ENCODE data around the gene MYO5C.
"Not testable (repeated sequence)": the region's sequence is repeated elsewhere in the genome, so short reads cannot be mapped to it uniquely, and the experiment has no call there.

Gene MYO5C

DNA sequence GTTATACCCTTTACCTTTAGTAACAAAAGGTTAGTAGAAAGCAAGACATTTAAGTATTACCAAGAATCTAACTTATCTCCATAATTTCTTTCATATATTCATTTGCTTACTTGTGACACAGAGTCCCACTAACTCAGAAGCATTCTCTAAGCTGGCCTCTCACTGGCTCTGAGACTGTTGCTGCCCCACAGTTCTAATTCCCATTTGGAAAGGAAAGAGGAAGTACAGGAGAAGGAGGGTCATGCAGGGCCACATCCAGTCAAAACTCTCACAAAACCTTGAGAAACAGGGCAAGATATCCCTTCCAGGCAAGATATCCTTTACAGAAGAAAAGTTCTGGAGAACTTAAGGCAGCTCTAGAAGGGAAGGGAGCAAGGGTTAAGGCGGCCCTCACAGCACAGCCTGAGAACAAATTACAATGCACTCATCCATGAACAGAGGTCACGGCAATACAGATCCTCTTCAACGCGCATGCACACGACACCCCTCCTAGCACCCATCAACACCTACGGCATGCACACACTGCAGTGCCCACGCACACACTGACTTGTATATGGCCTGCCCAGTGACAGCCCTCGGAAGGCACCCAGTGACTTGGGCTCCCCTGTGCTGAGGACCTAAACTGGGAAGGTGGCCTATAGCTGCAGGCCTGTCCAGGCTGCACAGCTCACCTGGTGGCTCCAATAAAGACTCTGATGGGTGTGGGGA lies 13.0 kb upstream of the MYO5C start:
- DNase-seq (ENCODE audit: low read depth in 2 of 2), result no peak

DNA sequence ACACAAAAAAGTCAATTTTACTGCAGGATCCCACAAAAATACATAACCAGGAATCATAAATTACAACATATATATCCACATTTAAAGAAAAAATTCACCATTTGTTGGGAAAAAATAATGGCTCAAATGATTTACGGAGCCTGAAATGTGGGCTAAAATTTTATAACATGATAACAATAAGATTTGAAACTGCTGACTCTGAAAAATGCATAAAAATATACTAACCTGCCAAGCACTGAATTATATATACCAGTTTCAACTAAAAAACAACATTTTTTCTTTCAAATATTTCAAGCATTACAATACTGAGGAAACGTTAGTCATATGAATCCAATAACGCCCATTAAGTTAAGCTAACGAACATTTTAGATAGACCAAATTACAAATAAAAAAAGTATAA lies 12.2 kb upstream of the MYO5C start:
- no peak for DNase-seq (ENCODE audit: low read depth in 2 of 2)

DNA sequence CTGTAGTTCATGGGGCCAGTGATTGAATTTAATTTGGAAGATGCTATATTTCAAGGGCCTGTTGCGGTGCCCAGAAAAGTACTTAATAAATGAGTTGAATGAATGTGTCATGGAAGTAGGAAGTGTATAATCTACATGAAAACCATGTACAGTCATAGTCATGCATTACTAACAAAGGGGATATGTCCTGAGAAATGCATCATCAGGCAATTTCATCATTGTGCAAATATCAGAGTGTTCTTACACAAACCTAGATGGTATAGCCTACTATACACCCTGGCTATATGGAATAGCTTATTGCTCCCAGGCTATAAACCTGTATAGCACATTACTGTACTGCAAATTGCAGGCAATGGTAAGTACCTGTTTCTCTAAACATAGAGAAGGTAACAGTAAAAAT lies 10.7 kb upstream of the MYO5C start:
- no peak for DNase-seq (ENCODE audit: low read depth in 2 of 2)

DNA sequence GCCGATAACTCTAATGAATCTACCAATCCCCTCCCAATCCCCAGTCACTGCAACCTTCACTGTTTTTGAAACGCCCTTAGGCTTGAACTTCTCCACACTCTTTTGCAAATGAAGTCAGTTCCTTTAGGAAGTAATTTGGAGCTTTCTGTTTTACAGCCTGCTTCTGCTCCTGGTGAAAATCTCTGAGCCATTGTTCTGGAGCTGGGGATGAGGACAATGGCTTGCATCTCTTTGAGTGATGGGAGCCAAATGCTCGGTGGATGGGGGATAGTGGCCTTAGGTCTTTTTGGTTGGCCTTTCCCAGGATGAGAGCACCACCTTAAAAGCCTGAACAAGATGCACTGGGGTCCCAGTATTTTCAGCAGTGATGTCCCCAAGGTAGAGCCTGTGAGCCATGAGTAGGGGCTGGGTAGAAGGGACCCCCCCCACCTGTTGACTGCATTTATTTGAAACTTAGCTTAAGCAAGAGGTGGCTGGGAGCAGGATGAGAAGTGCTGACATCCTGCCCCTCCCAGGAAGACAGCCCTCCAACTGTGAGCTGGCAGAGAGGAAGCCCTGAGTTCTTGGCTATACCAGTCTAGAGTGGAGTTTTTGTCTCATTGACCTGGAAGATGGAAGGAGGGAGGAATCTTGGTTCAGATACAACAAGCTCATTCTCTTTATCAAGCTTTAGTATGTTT lies 7.6 kb upstream of the MYO5C start:
- DNase-seq (ENCODE audit: low read depth in 2 of 2), result no peak

DNA sequence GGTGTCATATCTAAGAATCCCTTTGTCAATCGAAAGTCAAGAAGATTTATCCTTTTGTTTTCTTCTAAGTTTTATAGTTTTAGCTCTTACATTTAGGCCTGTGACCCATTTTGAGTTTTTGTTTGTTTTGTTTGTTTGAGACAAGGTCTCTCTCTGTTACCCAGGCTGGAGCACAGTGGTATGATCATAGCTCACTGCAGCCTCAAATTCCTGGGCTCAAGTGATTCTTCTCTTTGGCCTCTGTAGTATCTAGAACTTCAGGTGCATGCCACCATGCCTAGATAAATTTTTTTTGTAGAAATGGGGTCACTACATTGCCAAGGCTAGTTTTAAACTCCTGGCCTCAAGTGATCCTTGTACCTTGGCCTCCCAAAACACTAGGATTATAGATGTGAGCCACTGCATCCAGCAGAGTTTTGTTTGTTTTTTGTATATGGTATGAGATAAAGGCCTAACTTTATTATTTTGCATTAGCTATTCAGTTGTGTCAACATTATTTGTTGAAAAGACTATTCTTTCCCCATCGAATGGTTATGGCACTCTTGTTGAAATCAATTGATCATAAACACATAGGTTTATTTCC lies 5.8 kb upstream of the MYO5C start:
- DNase-seq (ENCODE audit: low read depth in 2 of 2), result no peak

DNA sequence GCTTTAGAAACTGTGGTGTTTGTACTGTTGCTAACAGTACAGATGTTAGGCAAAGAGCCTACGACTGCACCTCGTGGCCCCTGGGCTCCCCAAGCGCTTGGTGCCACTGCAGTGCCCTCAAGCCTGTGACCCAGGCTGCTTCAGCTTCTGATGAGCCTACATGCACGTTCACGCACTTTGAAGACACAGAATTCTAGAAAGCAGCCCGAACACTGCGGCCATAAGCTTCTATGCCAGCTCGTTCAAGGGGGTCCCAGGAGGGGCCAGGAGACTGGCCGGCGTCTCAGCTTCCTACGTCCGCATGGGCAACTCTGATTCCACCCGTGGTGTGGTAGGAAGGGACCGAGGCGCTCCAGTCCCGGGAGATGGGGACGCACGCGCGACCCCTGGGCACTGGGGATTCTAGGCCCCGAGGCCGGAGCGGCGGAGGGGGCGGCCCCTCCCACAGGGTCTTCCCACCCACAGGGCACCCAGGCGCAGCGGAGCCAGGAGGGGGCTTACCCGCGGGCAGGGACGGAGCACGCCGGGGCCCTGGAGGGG lies 653 bp downstream of the MYO5C start:
- no peak for DNase-seq (ENCODE audit: low read depth in 2 of 2)

DNA sequence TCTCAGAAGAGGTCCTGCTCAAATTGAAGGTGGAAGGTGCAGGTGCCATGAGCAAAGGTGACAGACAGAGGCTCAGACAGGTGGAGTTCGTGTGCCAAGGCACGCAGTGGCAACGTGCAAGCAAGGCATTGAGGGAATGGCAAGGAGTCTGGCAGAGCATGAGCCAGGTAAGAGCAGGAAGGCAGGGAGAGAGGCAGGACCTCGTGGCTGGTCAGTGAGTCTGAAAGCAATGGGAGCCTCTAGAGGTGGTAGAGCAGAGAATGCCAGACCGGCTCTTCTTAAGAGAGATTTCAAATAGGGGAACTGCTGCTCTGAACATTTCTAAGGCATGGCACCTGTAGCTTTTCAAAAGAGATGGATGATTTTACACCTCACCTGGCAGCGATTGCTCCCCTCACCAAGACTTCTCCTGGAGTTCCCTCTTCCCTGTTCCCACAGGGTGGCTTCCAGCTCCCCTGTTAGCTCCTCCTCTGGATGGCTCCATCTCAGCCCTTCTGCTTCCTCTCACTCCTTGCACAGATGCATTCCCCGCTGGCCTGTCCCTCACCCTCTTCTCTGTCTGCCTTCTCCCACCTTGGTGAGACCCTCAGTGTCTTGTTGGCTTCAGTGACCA lies 2.7 kb downstream of the MYO5C start:
- no peak for DNase-seq (ENCODE audit: low read depth in 2 of 2)

DNA sequence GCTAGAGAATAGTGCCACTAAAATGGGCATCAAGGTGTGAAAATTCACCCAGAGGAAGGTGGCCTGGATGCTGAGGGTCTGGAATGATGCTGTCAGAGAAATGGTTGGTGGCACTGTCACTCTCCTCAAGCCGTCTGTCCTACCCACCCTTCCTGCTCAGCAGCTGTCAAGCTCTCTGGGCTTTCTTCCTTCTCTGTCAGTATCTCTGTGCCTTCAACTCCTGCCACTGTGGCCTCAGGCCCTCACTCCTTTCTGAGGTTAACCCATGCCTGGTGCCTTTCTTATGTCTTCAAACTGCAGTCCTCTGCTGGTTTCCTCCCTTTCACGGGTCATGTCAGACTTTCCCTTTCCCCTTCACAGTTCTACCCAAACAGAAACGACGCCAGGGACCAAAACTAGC lies 4.4 kb downstream of the MYO5C start:
- no peak for DNase-seq (ENCODE audit: low read depth in 2 of 2)

DNA sequence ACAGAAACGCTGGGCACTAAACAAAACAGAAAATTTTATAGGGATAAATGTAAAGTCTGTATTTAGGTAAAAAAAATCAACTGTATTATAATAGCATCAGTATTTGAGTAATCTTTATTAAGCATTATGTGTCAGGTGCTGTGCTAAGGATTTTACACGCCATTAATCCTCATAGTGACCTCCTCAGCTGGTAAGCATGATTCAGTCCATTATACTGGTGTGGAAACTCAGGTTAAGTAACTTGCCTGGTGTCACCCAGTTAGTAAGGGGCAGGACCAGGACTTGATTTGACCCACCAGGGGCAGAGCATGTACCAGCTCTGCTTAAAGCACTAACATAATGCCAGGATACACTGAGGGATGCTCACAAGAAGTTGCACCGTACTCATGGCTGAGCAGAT lies 4.8 kb downstream of the MYO5C start:
- DNase-seq (ENCODE audit: low read depth in 2 of 2), result no peak

DNA sequence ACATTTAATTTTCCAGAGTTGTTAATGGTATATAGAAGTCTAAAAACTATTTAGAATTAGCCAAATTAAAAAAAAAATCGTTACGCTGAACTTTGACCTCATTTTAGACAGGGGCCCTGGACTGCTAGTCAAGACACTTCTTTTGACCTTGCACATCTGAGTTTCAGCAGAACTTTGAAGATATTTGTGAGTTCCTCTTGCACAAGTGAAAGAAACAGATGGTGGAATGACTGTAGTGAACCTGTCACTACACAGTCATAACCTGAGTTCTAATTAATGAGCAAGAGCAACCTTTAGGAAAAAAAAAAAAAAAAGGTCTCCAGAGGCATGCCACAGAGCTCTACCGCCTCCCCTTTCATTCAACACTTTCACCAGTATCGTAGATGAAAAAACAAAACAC lies 5.3 kb downstream of the MYO5C start:
- DNase-seq (ENCODE audit: low read depth in 2 of 2), result no peak

DNA sequence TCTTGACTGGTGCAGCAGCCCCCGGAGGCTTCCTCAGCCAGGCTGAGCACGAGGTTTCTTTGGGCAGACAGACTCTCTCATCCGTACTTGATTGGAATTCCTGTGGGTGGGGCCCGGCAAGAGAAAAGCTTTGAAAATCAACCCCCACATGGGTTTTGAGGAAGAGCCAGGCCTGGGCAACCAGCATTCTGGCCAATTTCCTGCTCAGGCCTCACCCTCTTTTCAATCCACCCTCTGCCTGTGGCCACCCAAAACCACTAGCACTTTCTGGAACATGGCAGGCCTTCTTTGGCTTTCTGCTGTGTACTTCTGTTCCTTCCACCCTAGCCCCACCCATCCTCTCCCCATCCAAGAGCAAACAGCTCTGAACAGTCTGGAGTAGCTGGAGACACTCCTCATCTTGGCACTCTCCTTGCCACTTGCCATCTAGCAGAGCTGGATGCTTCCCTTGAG lies 5.9 kb downstream of the MYO5C start:
- no peak for DNase-seq (ENCODE audit: low read depth in 2 of 2)

DNA sequence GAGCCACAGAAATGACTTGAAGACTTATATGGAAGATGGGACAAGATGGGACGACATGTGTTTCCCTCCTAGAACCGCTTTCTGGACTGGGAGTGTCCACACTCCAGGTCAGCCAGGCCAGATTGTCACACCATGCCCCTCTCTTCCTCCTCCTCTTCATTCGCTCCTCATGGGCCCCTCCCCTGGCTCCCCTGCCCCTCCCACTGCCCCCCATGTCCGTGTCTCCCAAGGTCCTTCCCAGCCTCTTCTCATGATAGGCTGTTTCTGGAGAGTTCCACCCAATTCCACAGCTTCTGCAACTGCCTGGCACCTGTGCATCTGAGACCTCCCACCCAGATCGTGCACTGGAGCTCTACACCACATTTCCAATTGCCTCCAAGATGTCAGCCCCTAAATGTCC lies 6.6 kb downstream of the MYO5C start:
- no peak for DNase-seq (ENCODE audit: low read depth in 2 of 2)

DNA sequence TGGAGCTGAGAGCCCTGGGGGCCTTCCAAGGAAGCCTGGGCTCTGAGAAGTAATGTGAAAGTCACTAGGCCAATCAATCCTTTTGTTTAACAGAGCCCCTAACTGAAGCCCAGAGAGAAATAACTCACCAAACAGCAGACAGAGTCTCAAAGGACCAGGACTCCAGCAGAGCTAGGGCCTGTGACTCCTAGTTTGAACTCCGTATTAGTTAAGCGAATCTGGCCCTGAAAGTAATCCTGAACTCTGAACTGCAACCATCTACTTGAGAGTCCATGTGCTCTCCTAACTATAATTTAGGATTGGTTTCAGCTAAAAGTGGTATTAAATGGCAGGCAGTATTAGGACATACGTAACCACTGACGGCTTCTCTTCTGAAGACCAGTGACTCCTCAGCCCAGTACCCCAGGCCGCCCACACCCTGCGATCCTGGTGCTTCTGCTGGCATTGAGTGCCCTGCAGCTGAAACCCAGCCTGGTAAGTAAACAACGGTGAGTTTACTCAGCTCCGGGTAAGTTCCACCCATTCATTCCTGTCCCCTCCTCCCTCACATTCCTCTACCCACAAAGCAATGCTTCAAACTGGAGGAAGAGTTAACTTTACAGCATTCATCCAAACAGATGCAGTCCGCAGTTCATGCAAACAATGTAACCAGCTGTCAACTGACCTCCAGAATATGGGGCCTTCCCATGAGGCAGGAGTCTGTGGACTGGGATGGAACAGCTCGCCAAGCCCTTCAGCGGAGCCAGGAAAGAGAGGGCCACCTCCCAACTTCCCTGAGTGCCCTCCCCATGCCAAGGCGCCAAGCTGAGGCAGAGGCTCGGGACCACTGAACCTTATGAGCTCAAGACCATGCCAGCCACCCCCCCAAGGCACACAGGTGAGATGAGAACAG lies 7.3 kb downstream of the MYO5C start:
- no peak for DNase-seq (ENCODE audit: low read depth in 2 of 2)

DNA sequence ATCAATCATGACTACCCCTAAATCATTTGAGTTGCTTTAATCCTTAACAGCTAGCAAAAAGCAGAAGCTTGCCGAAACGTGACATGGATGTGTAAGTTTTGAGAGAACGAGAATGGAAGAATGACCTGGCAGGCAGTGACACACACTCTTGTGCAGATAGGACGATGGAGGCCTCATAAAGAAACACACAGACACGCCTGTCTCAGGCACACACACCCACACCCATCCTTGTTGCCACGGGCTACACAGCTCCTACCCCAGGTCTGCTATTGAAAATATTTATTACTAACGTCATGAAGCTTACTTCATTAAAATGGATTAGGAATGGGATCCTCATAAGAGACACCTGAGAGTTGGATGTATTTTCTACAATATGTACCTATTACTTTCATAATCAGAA lies 8.5 kb downstream of the MYO5C start:
- no peak for DNase-seq (ENCODE audit: low read depth in 2 of 2)

DNA sequence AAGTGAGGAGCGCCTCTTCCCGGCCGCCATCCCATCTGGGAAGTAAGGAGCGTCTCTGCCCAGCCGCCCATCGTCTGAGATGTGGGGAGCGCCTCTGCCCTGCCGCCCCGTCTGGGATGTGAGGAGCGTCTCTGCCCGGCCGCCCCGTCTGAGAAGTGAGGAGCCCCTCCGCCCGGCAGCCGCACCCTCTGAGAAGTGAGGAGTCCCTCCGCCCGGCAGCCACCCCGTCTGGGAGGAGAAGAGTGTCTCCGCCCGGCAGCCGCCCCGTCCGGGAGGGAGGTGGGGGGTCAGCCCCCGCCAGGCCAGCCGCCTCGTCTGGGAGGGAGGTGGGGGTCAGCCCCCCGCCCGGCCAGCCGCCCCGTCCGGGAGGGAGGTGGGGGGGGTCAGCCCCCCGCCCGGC lies 9.7 kb downstream of the MYO5C start:
- not testable (repeated sequence) for DNase-seq (ENCODE audit: low read depth in 2 of 2)

DNA sequence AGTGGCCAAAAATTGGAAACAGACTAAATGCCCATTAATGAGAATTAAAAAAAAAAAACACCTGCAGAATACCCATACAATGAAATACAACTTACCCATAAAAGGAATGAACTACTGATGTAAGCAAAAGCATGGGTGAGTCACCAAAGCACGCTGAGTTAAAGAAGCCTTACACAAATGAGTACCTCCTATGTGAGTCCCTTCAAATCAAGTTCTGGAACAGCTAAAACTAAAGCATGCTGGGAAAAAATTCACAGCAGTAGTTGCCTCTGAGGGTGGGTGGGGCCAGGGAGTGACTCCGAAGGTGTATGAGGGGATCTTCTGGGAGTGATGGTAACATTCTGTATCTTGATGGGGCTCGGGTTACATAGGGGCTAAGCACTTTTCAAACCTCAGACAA lies 11.4 kb downstream of the MYO5C start:
- DNase-seq (ENCODE audit: low read depth in 2 of 2), result no peak

DNA sequence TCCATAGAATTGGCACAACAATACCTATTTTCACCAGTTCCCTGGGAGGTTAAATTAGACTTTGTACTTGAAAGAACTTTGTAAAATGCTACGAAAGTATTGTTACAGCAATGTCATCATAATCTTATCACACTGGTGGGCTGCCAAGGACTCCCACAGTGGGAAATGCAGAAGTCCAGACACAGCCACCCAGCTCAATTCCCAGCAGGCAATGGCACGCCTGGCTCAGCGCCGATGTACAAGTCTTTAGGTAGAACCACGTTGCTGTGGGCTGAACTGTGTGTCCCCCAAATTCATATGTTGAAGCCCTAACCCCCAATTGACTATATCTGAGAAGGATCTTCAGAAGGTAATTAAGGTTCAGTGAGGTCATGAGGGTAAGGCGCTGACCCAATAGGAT lies 12.3 kb downstream of the MYO5C start:
- DNase-seq (ENCODE audit: low read depth in 2 of 2), result no peak

DNA sequence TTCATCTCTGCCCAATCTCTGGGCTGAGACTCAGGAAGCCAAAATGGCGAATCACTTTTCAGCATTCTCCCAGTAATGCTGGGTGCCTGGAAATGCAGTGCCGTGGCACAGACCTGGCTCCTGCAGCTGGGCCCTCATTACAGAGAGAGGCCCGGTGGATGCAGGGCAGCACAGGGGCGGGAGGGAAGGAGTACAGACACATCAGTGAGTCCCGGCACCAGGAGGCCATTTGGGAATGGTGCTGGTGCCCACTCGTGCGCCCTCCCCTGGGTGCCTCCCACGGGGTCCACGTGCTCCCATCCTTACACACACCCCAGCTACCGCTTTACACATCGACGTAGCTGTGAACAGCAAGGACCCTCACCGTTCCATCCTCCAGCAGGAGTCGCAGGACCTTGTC lies 13.2 kb downstream of the MYO5C start:
- no peak for DNase-seq (ENCODE audit: low read depth in 2 of 2)

DNA sequence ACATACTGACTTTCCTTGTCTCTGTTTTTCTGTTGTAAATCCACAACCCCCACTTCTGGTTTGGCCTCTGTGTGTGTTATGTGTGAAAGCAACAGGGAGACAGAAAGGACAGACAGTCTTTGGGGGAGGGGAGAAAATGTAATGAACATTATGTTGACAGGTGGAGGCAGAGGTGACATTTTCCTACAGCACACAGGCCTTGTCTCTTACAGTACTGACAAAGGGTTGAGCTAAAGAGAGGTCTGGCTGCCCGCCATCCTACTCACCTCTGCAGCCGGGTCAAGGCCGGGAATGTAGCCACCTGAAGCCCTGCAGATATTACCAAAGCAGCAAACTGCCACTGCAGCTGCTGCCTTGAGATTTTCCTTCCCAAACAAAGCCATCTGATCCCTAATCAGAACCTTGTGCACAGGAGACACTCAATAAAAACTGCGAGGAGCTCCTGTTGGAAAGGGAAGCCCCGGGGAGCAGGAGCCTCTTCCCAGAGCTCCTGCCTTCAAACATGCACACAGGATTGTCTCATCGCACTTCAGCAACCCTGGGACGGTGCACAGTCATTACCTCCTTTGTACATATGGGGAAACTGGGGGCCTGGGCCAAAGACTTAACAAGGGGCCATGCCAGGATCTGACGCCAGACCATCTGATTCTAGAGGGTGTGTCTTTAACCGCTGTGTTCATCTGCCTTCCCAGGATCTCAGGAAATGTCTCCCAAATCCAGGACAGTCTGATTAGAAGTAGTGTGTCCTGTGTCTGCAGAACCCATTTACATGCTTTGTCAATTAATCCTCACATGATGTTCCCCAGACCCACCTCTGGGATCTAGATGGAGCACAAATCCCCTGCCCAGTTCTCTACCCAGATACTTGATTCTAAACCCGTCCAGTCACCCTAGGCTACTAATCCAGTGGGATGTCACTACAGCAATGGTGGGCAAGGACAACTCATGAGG lies 14.2 kb downstream of the MYO5C start:
- DNase-seq (ENCODE audit: low read depth in 2 of 2), result no peak

DNA sequence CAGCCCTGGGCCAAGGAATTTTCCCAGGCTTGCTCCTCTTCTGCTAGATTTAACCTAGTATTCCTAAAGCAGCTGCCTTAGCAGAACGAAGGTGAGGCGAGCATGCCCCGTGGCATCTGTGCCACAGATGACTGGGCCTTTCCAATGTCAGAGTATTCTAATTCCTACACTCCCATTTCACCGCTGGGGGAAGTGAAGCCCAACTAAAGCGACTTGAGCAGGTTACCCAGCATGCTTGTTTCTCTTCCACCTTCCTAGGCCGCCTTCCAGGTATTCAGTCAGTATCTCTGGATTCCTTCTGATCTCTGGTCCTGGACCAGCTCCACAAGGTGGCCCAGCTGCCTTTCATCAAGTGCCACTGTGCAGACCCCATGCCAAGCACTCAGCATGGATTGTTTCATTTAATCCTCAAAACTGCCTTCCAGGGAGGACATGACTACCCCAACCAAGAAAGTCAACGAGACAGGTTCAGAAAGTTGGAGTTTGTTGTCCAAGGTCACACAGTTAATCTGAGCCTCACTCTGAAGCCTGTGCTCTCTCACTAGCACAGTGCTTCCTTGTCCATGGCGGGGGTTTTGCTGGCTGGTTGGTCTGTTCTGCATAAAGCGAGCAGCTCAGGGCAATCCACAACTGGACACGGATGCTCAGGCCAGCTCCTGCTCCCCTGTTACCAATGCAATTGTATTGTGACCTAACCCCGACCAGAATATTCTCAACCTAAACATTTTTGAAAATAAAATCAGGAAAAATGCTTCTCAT lies 15.1 kb downstream of the MYO5C start:
- DNase-seq (ENCODE audit: low read depth in 2 of 2), result no peak
